H1 (cell line): ENCODE data around the gene PAEP.

Experiments used
- ATF2 ChIP-seq: IDR thresholded peaks from 2 replicates; pipeline ENCODE4 v1.6.1; 2012; ENCODE audit warnings: low read length, inconsistent platforms
- BACH1 ChIP-seq: IDR thresholded peaks from 2 replicates; pipeline ENCODE4 v1.6.1; 2012; ENCODE audit warnings: low read length, improper control_type of control experiment
- CHD1 ChIP-seq: IDR thresholded peaks from 2 replicates; pipeline ENCODE4 v1.6.1; 2012; ENCODE audit warnings: low read depth, low read length, improper control_type of control experiment
- CREB1 ChIP-seq: IDR thresholded peaks from 2 replicates; pipeline ENCODE4 v1.6.1; 2012; ENCODE audit warnings: inconsistent platforms
- CTCF ChIP-seq, 3 experiments: IDR thresholded peaks; 1 replicate in 2 of 3; 2 replicates in 1 of 3; pipeline versions ENCODE4 v1.5.1 to v1.6.1; 2011; ENCODE audit warnings: low read length in 3 of 3, mild to moderate bottlenecking in 3 of 3, inconsistent platforms in 2 of 3, low read depth in 1 of 3, moderate library complexity in 1 of 3; ENCODE audit not compliant: insufficient read depth in 1 of 3; ENCODE audit errors: control extremely low read depth in 1 of 3
- FOSL1 ChIP-seq: IDR thresholded peaks from 2 replicates; pipeline ENCODE4 v1.6.1; 2011; ENCODE audit warnings: mild to moderate bottlenecking, low read depth, low read length, moderate library complexity; ENCODE audit not compliant: insufficient read depth
- MAFK ChIP-seq: IDR thresholded peaks from 2 replicates; pipeline ENCODE4 v1.6.1; 2012; ENCODE audit warnings: low read depth, mild to moderate bottlenecking, improper control_type of control experiment, low read length
- PHF8 ChIP-seq: fragments of 200-600 bp; sonication (generic); conservative IDR thresholded peaks from 2 replicates; pipeline ENCODE4 v1.7.1; 2012; ENCODE audit warnings: low read depth, mild to moderate bottlenecking, inconsistent platforms, low read length, moderate library complexity
- POLR2A ChIP-seq, 2 experiments: IDR thresholded peaks; 1 replicate in 1 of 2; 2 replicates in 1 of 2; pipeline ENCODE4 v1.6.1; 2011; ENCODE audit warnings: low read depth in 2 of 2, low read length in 2 of 2, mild to moderate bottlenecking in 2 of 2; ENCODE audit errors: control extremely low read depth in 1 of 2
- POLR2AphosphoS5 ChIP-seq: IDR thresholded peaks from 2 replicates; pipeline ENCODE4 v1.6.1; 2011; ENCODE audit warnings: low read depth, low read length
- RXRA ChIP-seq: IDR thresholded peaks from 2 replicates; pipeline ENCODE4 v1.6.1; 2011; ENCODE audit warnings: low read depth, mild to moderate bottlenecking, low read length, moderate library complexity; ENCODE audit not compliant: insufficient read depth
- SIN3A ChIP-seq, 2 experiments: IDR thresholded peaks in 1 of 2; conservative IDR thresholded peaks in 1 of 2; 2 replicates each; pipeline ENCODE4 v1.6.1; 2011 to 2012; ENCODE audit warnings: low read length in 2 of 2, improper control_type of control experiment in 1 of 2, low read depth in 1 of 2, mild to moderate bottlenecking in 1 of 2
- USF2 ChIP-seq: IDR thresholded peaks from 2 replicates; pipeline ENCODE4 v1.6.1; 2011; ENCODE audit warnings: low read length, improper control_type of control experiment

GRCh38 chr9:135611142-135611874 lies 49.8 kb downstream of the PAEP start:
- TF ChIP-seq POLR2AphosphoS5, result no peak
- TF ChIP-seq RXRA, result no peak
- TF ChIP-seq POLR2A (IDR thresholded peaks at IDR 0.05; ENCODE audit: control extremely low read depth in 1 of 2, low read depth in 2 of 2, low read length in 2 of 2), result no peak
- TF ChIP-seq CTCF (IDR thresholded peaks at IDR 0.05; ENCODE audit: control extremely low read depth in 1 of 3, insufficient read depth in 1 of 3, low read depth in 1 of 3, low read length in 3 of 3), result no peak
- TF ChIP-seq FOSL1, result no peak
- TF ChIP-seq PHF8, result no peak
- TF ChIP-seq ATF2, result no peak
- no peak for TF ChIP-seq MAFK
- TF ChIP-seq CREB1, result no peak
- TF ChIP-seq BACH1, result no peak
- TF ChIP-seq CHD1, result no peak
- TF ChIP-seq SIN3A (conservative IDR thresholded peaks at IDR 0.05 in 1 of 2, IDR thresholded peaks at IDR 0.05 in 1 of 2; ENCODE audit: low read depth in 1 of 2, low read length in 2 of 2), result no peak
- TF ChIP-seq USF2, result no peak
